ENCODE data around the gene ITLN2.
"Not testable (repeated sequence)": the region's sequence is repeated elsewhere in the genome, so short reads cannot be mapped to it uniquely, and the experiment has no call there.

ITLN2 gene

DNA sequence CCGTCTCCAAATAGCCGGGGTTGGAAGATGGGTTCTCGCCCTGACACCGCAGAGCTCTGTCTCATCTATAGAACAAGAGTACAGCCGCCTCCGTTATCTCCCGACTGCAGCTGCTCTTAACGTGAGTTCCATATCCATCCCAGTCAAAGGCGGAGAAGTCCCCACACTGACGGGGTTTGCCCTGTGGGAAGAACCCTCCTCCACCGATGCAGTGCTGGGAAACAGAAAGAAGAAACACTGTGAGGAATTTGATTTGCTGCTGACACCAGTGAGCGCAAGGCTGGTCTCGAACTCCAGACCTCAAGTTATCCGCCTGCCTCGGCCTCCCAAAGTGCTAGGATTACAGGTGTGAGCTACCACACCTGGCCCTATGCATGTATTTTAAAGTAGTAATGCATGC lies 9.5 kb downstream of the ITLN2 start:
- no peak for DNase-seq (ENCODE audit: low read depth)
- no peak overlapping the region for H3K4me3 ChIP-seq (ENCODE audit: low read depth, low read length)
- no peak for TF ChIP-seq CTCF (conservative IDR thresholded peaks at IDR 0.05; ENCODE audit: low read depth, low read length)

- no peak overlapping the region for H3K4me3 ChIP-seq (ENCODE audit: low read depth, low read length)
- peak; percentile 11 for DNase-seq (ENCODE audit: low read depth)
- TF ChIP-seq CTCF (conservative IDR thresholded peaks at IDR 0.05; ENCODE audit: low read depth, low read length), result peak; percentile 33
Measured at GRCh38 chr1:160942926-160943325, 11.7 kb downstream of the ITLN2 start.

- not testable (repeated sequence) for H3K4me3 ChIP-seq (ENCODE audit: low read depth, low read length); DNase-seq (ENCODE audit: low read depth)
Measured at GRCh38 chr1:160936666-160937065, 17.9 kb downstream of the ITLN2 start.

DNA sequence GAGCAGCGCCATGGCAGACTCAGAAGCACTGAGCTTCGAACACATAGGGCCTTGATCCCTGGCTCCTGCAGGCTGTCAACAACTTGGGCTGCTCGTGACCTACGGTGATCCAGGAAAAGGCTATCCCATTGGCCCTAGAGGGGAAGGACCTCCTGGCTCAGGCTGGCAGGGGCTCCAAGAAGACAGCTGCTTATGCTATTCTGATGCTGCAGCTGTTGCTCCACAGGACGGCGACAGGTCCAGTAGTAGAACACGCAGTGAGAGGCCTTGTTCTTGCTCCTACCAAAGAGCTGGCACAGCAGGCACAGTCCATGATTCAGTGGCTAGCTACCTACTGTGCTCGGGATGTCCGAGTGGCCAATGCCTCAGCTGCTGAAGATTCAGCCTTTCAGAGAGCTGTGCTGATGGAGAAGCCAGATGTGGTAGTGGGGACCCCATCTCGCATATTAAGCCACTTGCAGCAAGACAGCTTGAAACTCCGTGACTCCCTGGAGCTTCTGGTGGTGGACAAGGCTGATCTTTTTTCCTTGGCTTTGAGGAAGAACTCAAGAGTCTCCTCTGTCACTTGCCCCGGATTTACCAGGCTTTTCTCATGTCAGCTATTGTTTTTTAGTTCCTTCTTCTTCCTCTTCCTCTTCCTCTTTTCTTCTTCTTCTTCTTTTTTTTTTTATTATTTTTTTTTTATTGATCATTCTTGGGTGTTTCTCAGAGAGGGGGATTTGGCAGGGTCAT lies 18.9 kb downstream of the ITLN2 start:
- no peak for DNase-seq (ENCODE audit: low read depth)
- no peak for TF ChIP-seq CTCF (conservative IDR thresholded peaks at IDR 0.05; ENCODE audit: low read depth, low read length)
- no peak overlapping the region for H3K4me3 ChIP-seq (ENCODE audit: low read depth, low read length)

- not testable (repeated sequence) for DNase-seq (ENCODE audit: low read depth); H3K4me3 ChIP-seq (ENCODE audit: low read depth, low read length)
Measured at GRCh38 chr1:160933305-160933704, 21.3 kb downstream of the ITLN2 start.

GRCh38 chr1:160925652-160926244 lies 28.9 kb downstream of the ITLN2 start:
- TF ChIP-seq CTCF (conservative IDR thresholded peaks at IDR 0.05; ENCODE audit: low read depth, low read length), result no peak
- DNase-seq (ENCODE audit: low read depth), result peak; percentile 31
- no peak overlapping the region for H3K4me3 ChIP-seq (ENCODE audit: low read depth, low read length)

DNA sequence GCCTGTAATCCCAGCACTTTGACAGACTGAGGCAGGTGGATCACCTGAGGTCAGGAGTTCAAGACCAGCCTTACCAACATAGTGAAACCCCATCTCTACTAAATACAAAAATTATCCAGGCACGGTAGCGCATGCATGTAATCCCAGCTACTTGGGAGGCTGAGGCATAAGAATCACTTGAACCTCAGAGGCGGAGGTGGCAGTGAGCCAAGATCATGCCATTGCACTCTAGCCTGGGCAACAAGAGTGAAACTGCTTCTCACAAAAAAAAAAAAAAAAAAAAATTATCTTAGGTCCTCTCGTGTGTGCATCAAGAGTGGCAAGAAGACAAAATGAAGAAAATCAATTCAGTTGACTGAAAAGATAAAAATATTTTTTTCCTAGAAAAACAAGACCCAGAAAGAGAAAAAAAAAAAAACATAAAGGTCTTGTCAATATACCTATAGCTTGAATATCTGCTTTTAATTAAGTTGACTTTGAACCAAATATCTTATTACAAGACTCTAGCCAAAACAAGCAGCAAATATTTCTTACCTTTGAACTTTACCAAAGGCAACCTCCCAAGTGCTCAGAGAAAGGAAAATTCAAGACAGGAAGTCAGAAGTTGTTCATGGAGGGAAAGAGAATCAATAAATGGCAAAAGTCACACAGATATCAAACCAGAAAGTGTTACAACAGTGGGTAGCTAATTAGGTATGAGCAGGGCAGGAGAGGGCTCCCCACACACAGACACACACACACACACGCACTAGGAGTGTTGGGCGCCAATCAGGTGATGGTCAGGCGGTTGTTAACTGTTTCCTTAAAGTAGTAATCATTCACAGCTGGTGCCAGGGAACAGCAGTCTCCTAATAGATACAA lies 29.6 kb downstream of the ITLN2 start:
- DNase-seq (ENCODE audit: low read depth), result no peak
- TF ChIP-seq CTCF (conservative IDR thresholded peaks at IDR 0.05; ENCODE audit: low read depth, low read length), result no peak
- no peak overlapping the region for H3K4me3 ChIP-seq (ENCODE audit: low read depth, low read length)

Measured in choroid plexus epithelial cell (primary cell).